Large intestine (tissue), 3 donors: ENCODE data around the gene PPFIA3. TPM values are rescaled to one million over a fixed set of nuclear protein-coding genes. Genes with fewer than 3 reads are reported as not detected.

Source experiments
- DNase-seq, 2 donors: peaks; one replicate each; pipeline versions ENCODE4 v3.0.0 to v3.0.0-alpha.2; 2013
- H3K27ac ChIP-seq: one replicate; pipeline ENCODE4 v1.5.1; 2013; ENCODE audit warnings: low read length
- H3K27me3 ChIP-seq: 2 replicates; pipeline ENCODE4 v1.6.1; 2013; ENCODE audit warnings: low read length; ENCODE audit not compliant: control insufficient read depth, insufficient read depth
- H3K36me3 ChIP-seq: 2 replicates; pipeline ENCODE4 v1.6.1; 2013; ENCODE audit warnings: low read length; ENCODE audit not compliant: control insufficient read depth, insufficient read depth
- H3K4me1 ChIP-seq: one replicate; pipeline ENCODE4 v1.6.1; 2013; ENCODE audit warnings: low read length; ENCODE audit not compliant: control insufficient read depth, insufficient read depth
- H3K4me3 ChIP-seq: one replicate; pipeline ENCODE4 v1.5.1; 2013; ENCODE audit warnings: low read length
- H3K9me3 ChIP-seq: one replicate; pipeline ENCODE4 v1.6.1; 2013; ENCODE audit warnings: mild to moderate bottlenecking, low read depth, low read length, moderate library complexity; ENCODE audit not compliant: control insufficient read depth
- WGBS: methylation state at CpG from one replicate; pipeline ENCODE4 v1.1.5; 2013; ENCODE audit warnings: low lambda C conversion rate; ENCODE audit not compliant: insufficient coverage; 5-methylcytosine and 5-hydroxymethylcytosine counted together
- polyA plus RNA-seq: library from polyadenylated mRNA; unstranded; fragments of 120-200 nt; gene quantifications from one replicate; pipeline ENCODE4 v1.2.1, GENCODE V29; 2013

Gene PPFIA3
- polyA plus RNA-seq, 1 donor, result 5.9 TPM

- peaks cover 15% of the 10 kb centered on the region for H3K4me1 ChIP-seq
- DNase-seq, result peak; percentile 100
- no peaks in the 10 kb centered on the region for H3K27me3 ChIP-seq
- no peaks in the 10 kb centered on the region for H3K9me3 ChIP-seq
- peak within 1 kb of the TSS; percentile 83 for H3K27ac ChIP-seq
- 0% methylated on average over 3 of the region's 89 CpGs for WGBS
- peaks cover 23% of the 10 kb centered on the region for H3K36me3 ChIP-seq
- H3K4me3 ChIP-seq, result peak within 1 kb of the TSS; percentile 71
Observed at GRCh38 chr19:49085020-49085867, 34.1 kb upstream of the PPFIA3 start, which contains the start of gene SNRNP70. SNRNP70 (plus strand) TSS chr19:49085451; CDS start chr19:49086415, 964 bp downstream.

- 0% methylated on average over 4 of the region's 14 CpGs for WGBS
- DNase-seq, result no peak
- Histone ChIP-seq H3K27me3 (no peaks in the 10 kb centered on the region), H3K4me1 (peaks cover 15% of the 10 kb centered on the region), H3K9me3 (no peaks in the 10 kb centered on the region), H3K27ac (peak overlapping the region; percentile 83), H3K36me3 (peaks cover 29% of the 10 kb centered on the region), H3K4me3 (peak overlapping the region; percentile 71)
Observed at GRCh38 chr19:49085868-49086232, 33.5 kb upstream of the PPFIA3 start.

- DNase-seq, result no peak
- no peaks in the 10 kb centered on the region for H3K9me3 ChIP-seq
- H3K27ac ChIP-seq, result no peak overlapping the region
- peaks cover 15% of the 10 kb centered on the region for H3K4me1 ChIP-seq
- peak overlapping the region; percentile 71 for H3K4me3 ChIP-seq
- H3K27me3 ChIP-seq, result no peaks in the 10 kb centered on the region
- peaks cover 34% of the 10 kb centered on the region for H3K36me3 ChIP-seq
- no CpG with 5 or more reads among the region's 11 CpGs for WGBS
Observed at GRCh38 chr19:49086296-49086695, 33.0 kb upstream of the PPFIA3 start.

DNA sequence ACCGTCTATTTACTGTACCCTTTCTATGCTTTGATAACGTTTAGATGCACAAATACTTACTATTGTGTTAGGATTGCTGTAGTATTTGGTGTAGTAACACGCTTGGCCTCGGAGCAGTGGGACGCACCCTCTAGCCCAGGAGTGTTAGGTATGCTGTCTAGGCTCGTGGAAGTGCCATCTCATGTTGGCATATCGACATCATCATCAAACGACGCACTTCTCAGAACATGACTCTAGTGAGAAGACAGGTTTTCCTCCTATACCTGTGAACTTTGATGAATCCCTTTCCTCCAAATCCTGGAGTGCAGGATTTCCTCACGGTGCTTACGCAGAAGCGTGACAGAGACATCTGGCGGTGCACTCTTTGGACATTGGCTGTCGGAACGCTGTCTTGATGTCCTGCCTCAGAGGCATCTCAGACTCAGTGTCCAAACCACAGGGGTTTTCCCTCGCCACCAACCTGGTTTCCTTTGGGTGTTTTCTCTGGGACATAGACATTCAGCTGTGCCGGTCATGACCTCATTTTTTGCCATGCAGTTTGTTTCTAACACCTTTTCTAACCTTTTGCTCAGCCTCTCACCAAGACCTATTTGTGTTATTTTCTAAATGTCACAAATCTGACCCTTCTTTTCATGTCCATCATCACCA, 27.8 kb upstream of the PPFIA3 start:
- Histone ChIP-seq H3K4me3 (no peak overlapping the region), H3K9me3 (no peaks in the 10 kb centered on the region), H3K27ac (no peak overlapping the region), H3K27me3 (no peaks in the 10 kb centered on the region), H3K4me1 (peaks cover 6% of the 10 kb centered on the region), H3K36me3 (peaks cover 74% of the 10 kb centered on the region)
- no peak for DNase-seq
- 88% methylated on average over 3 of the region's 17 CpGs for WGBS

GRCh38 chr19:49092686-49093085, 26.7 kb upstream of the PPFIA3 start:
- Histone ChIP-seq H3K9me3 (no peaks in the 10 kb centered on the region), H3K4me1 (no peaks in the 10 kb centered on the region), H3K27ac (no peak overlapping the region), H3K27me3 (no peaks in the 10 kb centered on the region), H3K36me3 (peaks cover 76% of the 10 kb centered on the region), H3K4me3 (no peak overlapping the region)
- no peak for DNase-seq
- WGBS, result no CpG with 5 or more reads among the region's 6 CpGs

- DNase-seq, result no peak
- Histone ChIP-seq H3K4me1 (no peaks in the 10 kb centered on the region), H3K4me3 (no peak overlapping the region), H3K36me3 (peaks cover 81% of the 10 kb centered on the region), H3K27me3 (no peaks in the 10 kb centered on the region), H3K9me3 (no peaks in the 10 kb centered on the region), H3K27ac (no peak overlapping the region)
- 81% methylated on average over 4 of the region's 23 CpGs for WGBS
Observed at GRCh38 chr19:49094505-49095482, 24.6 kb upstream of the PPFIA3 start.

- H3K4me1 ChIP-seq, result no peaks in the 10 kb centered on the region
- peaks cover 79% of the 10 kb centered on the region for H3K36me3 ChIP-seq
- no CpG with 5 or more reads among the region's 8 CpGs for WGBS
- no peak overlapping the region for H3K4me3 ChIP-seq
- peak; percentile 55 to 58 for DNase-seq
- no peak overlapping the region for H3K27ac ChIP-seq
- no peaks in the 10 kb centered on the region for H3K27me3 ChIP-seq
- H3K9me3 ChIP-seq, result no peaks in the 10 kb centered on the region
Observed at GRCh38 chr19:49097453-49098288, 21.7 kb upstream of the PPFIA3 start.

DNA sequence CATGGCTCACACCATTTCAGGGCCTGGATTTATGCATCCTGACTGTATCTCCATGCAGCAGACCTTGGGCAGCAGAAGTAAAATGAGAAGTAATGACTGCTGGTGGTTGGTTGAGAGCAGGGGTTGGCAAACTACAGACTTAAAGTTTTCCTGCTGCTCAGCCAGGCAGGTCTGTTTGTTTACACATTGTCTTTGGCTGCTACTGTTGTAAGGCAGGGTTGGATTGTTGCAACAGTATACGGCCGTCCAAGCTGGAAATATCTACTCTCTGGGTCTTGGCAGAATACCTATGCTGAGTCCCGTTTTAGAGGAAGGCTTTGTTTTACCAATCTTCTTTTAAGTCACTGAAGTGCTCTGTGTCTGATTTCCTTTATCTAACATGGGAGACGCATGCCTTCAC, 20.5 kb upstream of the PPFIA3 start:
- Histone ChIP-seq H3K27ac (no peak overlapping the region), H3K36me3 (peaks cover 82% of the 10 kb centered on the region), H3K4me1 (no peaks in the 10 kb centered on the region), H3K9me3 (no peaks in the 10 kb centered on the region), H3K4me3 (no peak overlapping the region), H3K27me3 (no peaks in the 10 kb centered on the region)
- WGBS, result 100% methylated on average over 1 of the region's 4 CpGs
- DNase-seq, result no peak

DNA sequence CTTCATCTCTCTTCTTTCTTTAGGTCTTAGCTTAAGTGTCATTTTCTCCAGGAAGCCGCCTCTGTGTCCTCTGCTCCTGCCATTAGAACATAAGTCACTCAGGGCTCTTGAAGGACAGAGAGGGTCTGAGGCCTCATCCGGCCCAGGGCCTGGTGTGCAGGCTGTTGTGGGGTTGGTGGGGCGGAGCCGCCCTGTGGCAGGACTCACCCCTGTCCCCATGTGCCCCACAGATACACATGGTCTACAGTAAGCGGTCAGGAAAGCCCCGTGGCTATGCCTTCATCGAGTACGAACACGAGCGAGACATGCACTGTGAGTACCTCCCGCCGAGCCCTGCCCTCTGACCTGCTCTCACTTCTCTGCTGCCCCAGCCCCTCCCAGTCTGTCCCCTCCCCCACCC, 18.2 kb upstream of the PPFIA3 start:
- no peaks in the 10 kb centered on the region for H3K27me3 ChIP-seq
- no peak overlapping the region for H3K27ac ChIP-seq
- WGBS, result no CpG with 5 or more reads among the region's 12 CpGs
- no peaks in the 10 kb centered on the region for H3K4me1 ChIP-seq
- no peak for DNase-seq
- H3K4me3 ChIP-seq, result no peak overlapping the region
- H3K9me3 ChIP-seq, result no peaks in the 10 kb centered on the region
- H3K36me3 ChIP-seq, result peaks cover 80% of the 10 kb centered on the region
